Hematopoietic multipotent progenitor cell treated with erythropoietin and hydrocortisone succinate and interleukin-3 and kit ligand, for 6 days (in vitro differentiated cells): ENCODE measurements around the gene CFAP221.
"Not testable (repeated sequence)": the region's sequence is repeated elsewhere in the genome, so short reads cannot be mapped to it uniquely, and the experiment has no call there.

ENCODE experiments used
- DNase-seq: peaks from one replicate; pipeline ENCODE4 v3.0.0-alpha.2; 2015

Gene CFAP221

DNA sequence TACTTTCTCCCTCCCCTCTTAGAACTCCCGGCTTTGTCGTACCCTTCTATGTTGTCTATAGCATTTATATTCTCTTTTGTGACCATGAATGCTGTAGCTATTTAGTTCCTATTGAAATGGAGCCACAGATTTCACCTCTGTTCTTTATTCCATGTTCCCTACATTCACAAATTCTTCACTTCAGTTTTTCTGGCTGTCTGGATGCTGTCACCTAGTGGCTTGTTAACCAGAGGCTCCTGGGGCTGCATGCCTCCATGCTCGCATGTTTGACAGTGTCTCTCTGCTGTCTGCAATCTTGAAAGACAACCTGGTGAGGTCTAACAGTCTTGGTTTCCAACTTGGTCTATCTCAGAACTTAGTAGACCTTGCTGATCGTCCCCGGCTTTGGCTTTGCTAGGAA is 48.2 kb downstream of the CFAP221 start:
- DNase-seq, result no peak

DNA sequence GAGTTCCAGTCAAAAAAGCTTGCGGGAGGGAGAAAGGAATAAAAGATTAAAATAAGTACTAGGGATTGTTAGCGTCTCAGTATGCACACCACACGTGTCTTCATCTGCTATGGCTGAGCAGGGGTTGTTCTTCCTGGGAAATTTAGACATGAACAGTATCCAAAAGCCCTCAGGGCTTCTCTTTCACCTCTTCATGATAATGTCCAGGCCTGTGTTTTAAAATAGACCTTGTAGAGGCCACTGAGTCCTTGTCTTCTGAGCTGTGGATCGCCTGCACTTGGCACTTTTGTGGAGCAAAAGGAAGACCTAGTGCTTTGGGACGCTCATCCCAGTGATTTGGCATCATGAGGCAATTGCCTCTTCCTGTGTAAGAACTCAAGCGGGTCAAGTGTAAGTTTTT is 52.4 kb downstream of the CFAP221 start:
- no peak for DNase-seq

GRCh38 chr2:119598596-119599263 is 54.5 kb downstream of the CFAP221 start:
- no peak for DNase-seq

DNA sequence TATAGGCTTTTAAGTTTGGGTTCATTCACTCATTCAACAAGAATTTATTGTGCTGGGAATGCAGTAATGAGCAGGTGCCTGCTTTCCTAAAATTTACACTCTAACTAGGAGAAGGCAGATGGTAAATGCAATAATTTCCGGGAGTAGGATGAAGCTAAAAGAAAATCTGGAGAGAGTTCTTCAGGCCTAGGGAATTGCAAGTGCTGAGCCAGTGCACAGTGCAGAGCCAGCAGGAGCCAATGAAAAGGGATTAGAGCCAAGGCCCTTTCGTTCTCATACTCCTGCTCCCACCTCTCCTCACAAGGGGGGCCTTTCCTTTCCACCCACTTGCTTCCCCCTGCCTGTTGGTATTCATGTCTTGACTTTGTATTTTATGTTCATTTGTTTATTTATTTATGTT is 55.1 kb downstream of the CFAP221 start:
- no peak for DNase-seq

DNA sequence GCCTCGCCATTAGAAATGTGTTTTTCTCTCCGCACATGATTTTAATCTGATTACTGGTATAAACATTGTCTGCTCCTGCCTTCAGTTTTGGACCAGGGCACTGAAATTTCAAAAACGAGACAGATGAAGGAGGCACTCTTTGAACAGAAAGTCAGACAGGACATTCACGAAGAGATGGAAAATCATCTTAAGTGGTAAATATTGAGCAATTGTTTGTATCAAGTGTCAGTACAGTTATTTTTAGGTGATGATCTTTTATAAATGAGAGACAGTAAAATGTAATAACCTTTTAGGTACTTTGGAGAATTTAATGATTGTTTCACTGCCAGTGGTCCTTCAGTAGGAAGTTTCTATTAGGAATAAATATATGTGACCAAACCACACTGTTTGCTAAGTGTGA is 60.8 kb downstream of the CFAP221 start:
- no peak for DNase-seq

GRCh38 chr2:119606674-119607073 is 62.4 kb downstream of the CFAP221 start:
- DNase-seq, result no peak

- DNase-seq, result no peak
Measured at GRCh38 chr2:119608553-119608952, 64.3 kb downstream of the CFAP221 start.

GRCh38 chr2:119609337-119609736 is 65.1 kb downstream of the CFAP221 start:
- no peak for DNase-seq

- DNase-seq, result not testable (repeated sequence)
Measured at GRCh38 chr2:119614140-119614539, 69.9 kb downstream of the CFAP221 start.

GRCh38 chr2:119616421-119616820 is 72.2 kb downstream of the CFAP221 start:
- no peak for DNase-seq

- no peak for DNase-seq
Measured at GRCh38 chr2:119617455-119617854, 73.2 kb downstream of the CFAP221 start.

GRCh38 chr2:119618725-119619124 is 74.5 kb downstream of the CFAP221 start:
- not testable (repeated sequence) for DNase-seq

DNA sequence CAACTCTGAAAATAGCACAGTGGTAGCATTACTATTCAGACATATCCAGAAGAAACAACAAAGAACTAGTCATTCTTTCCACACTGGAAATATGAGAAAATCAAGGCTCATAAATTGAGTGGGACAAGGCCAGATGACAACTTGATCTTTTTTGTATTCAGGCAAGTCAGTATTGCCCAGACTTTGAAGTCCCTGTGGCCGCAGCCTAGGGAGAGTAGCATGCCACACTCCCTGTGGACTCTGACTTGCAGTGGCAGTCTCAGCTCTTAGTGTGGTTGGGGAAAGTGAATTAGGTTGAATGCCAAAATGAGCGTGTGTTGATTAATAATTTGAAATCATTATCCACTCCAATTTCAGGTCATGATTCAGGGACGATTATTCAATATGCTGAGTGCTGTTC is 81.0 kb downstream of the CFAP221 start:
- no peak for DNase-seq

DNA sequence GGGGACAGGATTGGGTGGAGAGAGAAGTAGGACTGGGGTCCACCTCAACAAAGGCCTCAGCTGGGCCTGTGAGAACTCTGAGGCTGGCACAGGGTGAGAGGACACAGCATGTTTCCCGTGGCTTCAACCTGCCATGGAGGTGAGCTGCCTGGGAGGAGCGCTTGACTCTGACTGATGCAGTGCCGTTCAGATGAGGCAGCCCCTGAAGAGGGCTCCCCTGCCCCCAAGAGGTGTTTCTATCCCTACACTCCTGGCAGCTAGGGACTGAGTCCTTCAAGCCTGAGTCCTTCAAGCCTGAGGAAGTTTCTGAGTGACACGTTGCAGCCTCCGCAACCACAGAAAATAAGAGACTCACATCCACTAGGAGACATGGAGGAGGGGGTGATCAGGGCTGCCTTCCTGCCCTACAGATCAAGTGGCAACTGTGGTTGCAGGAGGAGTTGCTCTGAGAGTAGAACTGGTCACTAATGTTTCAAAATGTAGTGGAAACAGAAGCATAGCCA is 85.1 kb downstream of the CFAP221 start:
- DNase-seq, result no peak

- DNase-seq, result no peak
Measured at GRCh38 chr2:119630121-119630520, 85.9 kb downstream of the CFAP221 start.

DNA sequence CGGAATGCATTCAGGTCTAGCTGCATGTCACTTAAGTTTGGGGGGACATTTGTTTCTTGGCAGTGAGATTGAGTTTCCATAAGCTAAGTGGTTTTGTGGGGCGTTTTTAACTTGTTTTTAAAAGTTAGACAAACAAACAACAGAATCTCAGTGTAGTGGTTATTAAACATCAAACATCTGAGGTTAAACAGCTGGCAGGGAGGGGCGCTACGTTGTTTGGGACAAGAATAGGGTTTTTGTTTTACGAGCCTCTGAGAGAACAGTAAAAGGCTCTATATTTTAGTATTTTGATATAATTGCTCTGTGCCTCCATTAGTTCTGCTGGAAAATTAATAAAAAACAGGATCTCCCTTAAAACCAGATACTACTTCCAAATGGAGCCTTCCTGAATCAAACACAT is 93.1 kb downstream of the CFAP221 start:
- no peak for DNase-seq

- DNase-seq, result no peak
Measured at GRCh38 chr2:119638246-119638645, 94.0 kb downstream of the CFAP221 start.

DNA sequence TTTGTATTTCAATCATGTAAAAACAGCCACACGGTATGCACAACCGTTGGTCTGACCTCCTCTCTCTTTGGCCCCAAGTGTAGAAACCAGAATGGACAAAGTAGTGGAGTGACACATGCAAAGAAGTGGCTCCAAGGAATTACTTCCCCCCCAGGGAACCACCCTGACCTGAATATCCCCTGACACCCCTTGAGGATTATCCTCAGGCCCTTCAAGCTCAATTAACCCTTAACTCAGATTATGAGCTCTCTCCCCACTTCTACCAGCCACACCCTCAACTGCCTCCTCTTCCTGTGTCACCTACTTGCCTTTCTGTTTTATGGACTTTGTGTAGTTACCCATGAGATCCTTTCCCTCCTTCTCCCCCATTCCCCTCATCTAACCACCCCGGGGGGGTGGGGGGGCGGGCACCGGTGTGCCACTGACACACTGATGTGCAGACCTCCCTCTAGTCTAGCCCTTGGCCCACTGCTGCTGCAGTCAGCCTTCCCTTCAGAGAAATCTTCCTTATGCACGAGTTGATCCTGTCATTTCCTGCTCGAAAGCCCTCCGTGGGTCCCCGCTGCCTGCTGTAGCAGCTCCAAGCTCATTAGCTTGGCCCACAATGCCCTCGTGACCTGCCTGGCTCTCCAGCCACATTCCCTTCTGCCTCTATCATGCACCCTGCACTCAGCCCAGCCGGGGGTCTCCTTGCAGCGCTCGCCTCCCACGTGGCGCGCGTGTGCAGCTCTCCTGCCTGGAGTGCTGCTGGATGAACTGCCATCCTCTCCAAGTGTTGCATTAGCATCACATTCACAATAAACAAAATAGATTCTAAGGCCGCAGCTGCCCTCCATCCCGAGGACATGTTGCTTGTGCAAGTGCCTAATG is 94.7 kb downstream of the CFAP221 start:
- no peak for DNase-seq

DNA sequence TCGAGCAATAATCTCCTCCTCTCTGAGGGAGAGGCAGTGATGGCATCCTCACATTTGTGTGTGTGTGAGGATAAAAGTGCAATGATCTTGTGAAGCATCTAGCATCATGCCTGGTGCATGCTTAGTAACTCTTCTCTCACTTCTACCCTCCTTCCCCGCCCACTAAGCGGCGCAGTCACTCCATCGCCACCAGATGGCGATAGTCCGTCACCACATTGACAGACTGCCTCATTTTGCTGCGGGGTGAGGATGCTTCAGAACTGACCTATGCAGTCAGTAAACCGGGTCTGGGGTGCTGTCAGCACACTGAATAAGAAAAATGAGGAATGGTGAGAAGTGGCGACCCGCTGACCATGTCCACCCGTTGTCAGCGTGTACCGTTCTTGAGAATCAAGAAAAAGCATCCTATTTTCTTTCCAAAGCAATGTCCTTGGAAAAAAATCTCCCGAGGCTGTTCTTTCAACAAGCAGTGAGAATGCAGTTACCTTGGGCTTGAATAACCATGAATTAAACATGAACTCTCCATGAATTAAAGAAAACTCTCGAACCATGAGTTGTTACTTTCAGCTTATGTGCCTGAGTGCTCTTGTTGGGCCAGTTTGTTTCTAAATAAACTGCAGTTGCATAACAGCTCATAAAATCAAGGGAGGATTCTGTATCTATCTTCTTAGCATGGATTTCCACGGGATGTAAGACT is 97.5 kb downstream of the CFAP221 start:
- DNase-seq, result peak; percentile 87

- DNase-seq, result no peak
Measured at GRCh38 chr2:119644186-119644585, 99.9 kb downstream of the CFAP221 start.

GRCh38 chr2:119645173-119645855 is 101.1 kb downstream of the CFAP221 start:
- DNase-seq, result no peak

GRCh38 chr2:119646149-119646548 is 101.9 kb downstream of the CFAP221 start:
- no peak for DNase-seq
